B cell (primary cell): ENCODE data around the gene PTP4A1. TPM values are rescaled to one million over a fixed set of nuclear protein-coding genes. Genes with fewer than 3 reads are reported as not detected.

Source experiments
- ATAC-seq: fragments of 200-7000 bp; cut with Tn5 transposase; one replicate; pipeline ENCODE4 v1.10.0; 2021; ENCODE audit warnings: low read depth, mild to moderate bottlenecking, moderate number of reproducible peaks, moderate library complexity
- CTCF ChIA-PET: fragments of 350-600 bp; sonication (Branson Sonifier 250); formaldehyde crosslinking; loops from one replicate; lab custom pipeline; 2021; ENCODE audit warnings: antibody characterized with exemption, inconsistent platforms; lab: Charles Lee
- POLR2A ChIA-PET: fragments of 350-600 bp; sonication (Branson Sonifier 250); formaldehyde crosslinking; loops from one replicate; lab custom pipeline; 2021; ENCODE audit warnings: antibody characterized with exemption; lab: Charles Lee
- DNase-seq: peaks from one replicate; pipeline ENCODE4 v3.0.0; 2013
- H2AFZ ChIP-seq: 2 replicates; pipeline ENCODE4 v1.6.1; 2012; ENCODE audit warnings: mild to moderate bottlenecking, low read depth, low read length; ENCODE audit not compliant: insufficient read depth, poor library complexity, severe bottlenecking
- H3K27ac ChIP-seq, 2 donors: 1 replicate in 1 of 2; 2 replicates in 1 of 2; pipeline ENCODE4 v1.5.1; 2012 to 2013; ENCODE audit warnings: low read length in 2 of 2, mild to moderate bottlenecking in 2 of 2, moderate library complexity in 1 of 2
- H3K27me3 ChIP-seq, 4 experiments: fragments of 200-600 bp in 1 of 4; sonication (generic) in 1 of 4; replicated peaks in 1 of 4; 1 replicate in 2 of 4; 2 replicates in 2 of 4; pipeline versions ENCODE4 v1.6.1 to v1.7.0; 2013 to 2016; ENCODE audit warnings: low read length in 3 of 4, mild to moderate bottlenecking in 2 of 4, mixed read lengths in 1 of 4, moderate library complexity in 1 of 4; ENCODE audit not compliant: insufficient read depth in 4 of 4, control insufficient read depth in 3 of 4; ENCODE audit errors: control extremely low read depth in 1 of 4
- H3K36me3 ChIP-seq, 2 experiments: replicated peaks in 1 of 2; 1 replicate in 1 of 2; 2 replicates in 1 of 2; pipeline versions ENCODE4 v1.6.1 to v1.7.1; 2013; ENCODE audit warnings: low read length in 1 of 2; ENCODE audit not compliant: insufficient read depth in 2 of 2, control insufficient read depth in 1 of 2; ENCODE audit errors: control extremely low read depth in 1 of 2, extremely low read depth in 1 of 2
- H3K4me1 ChIP-seq, 2 donors: fragments of 200-600 bp in 1 of 2; sonication (generic) in 1 of 2; 1 replicate in 1 of 2; 2 replicates in 1 of 2; pipeline versions ENCODE4 v1.5.1 to v1.6.1; 2013 to 2017; ENCODE audit warnings: low read length in 2 of 2; ENCODE audit not compliant: control insufficient read depth in 2 of 2, insufficient read depth in 2 of 2
- H3K4me2 ChIP-seq: replicated peaks from 2 replicates; pipeline ENCODE3; 2012; ENCODE audit warnings: mild to moderate bottlenecking, low read depth, low read length; ENCODE audit not compliant: poor library complexity, severe bottlenecking
- H3K4me3 ChIP-seq, 5 experiments: fragments of 200-600 bp in 1 of 5; sonication (generic) in 1 of 5; 1 replicate in 3 of 5; 2 replicates in 2 of 5; pipeline versions ENCODE4 v1.5.1 to v1.7.0; 2011 to 2016; ENCODE audit warnings: low read length in 4 of 5, mild to moderate bottlenecking in 4 of 5, low read depth in 2 of 5, control low read depth in 1 of 5, moderate library complexity in 1 of 5; ENCODE audit not compliant: insufficient read depth in 1 of 5; ENCODE audit errors: control extremely low read depth in 1 of 5, extremely low read depth in 1 of 5
- H3K79me2 ChIP-seq: fragments of 200-600 bp; sonication (generic); one replicate; pipeline ENCODE4 v1.6.0; 2016; ENCODE audit warnings: low read length; ENCODE audit not compliant: control insufficient read depth, insufficient read depth
- H3K9ac ChIP-seq: fragments of 200-600 bp; sonication (generic); 2 replicates; pipeline ENCODE4 v1.6.1; 2017; ENCODE audit warnings: mild to moderate bottlenecking, low read length, moderate library complexity
- H3K9me3 ChIP-seq, 3 donors: one replicate each; pipeline versions ENCODE4 v1.6.1 to v1.7.1; 2013; ENCODE audit warnings: low read length in 2 of 3; ENCODE audit not compliant: control insufficient read depth in 2 of 3, insufficient read depth in 1 of 3; ENCODE audit errors: control extremely low read depth in 1 of 3
- H4K20me1 ChIP-seq: 2 replicates; pipeline ENCODE4 v1.6.0; 2012; ENCODE audit warnings: mild to moderate bottlenecking, low read length; ENCODE audit not compliant: insufficient read depth, control insufficient read depth, poor library complexity, severe bottlenecking
- H3K27ac Mint-ChIP-seq: one replicate; pipeline ENCODE4 v1.8.0; 2021; ENCODE audit warnings: mixed read lengths
- H3K27me3 Mint-ChIP-seq: one replicate; pipeline ENCODE4 v1.8.0; 2021; ENCODE audit warnings: mixed read lengths
- H3K4me1 Mint-ChIP-seq: one replicate; pipeline ENCODE4 v1.8.0; 2021; ENCODE audit warnings: mixed read lengths
- H3K4me3 Mint-ChIP-seq: one replicate; pipeline ENCODE4 v1.8.0; 2021; ENCODE audit warnings: mixed read lengths
- H3K9me3 Mint-ChIP-seq: one replicate; pipeline ENCODE4 v1.8.0; 2022; ENCODE audit warnings: mixed read lengths; ENCODE audit not compliant: insufficient read depth
- EZH2 ChIP-seq: IDR thresholded peaks from 2 replicates; pipeline ENCODE4 v1.6.1; 2012; ENCODE audit warnings: borderline replicate concordance, low read depth, mild to moderate bottlenecking, moderate library complexity, low read length; ENCODE audit not compliant: insufficient read depth, poor library complexity, severe bottlenecking
- WGBS: methylation state at CpG from one replicate; pipeline ENCODE4 v1.1.5; 2013; ENCODE audit warnings: missing lambda C conversion rate; ENCODE audit not compliant: insufficient coverage; 5-methylcytosine and 5-hydroxymethylcytosine counted together
- intact Hi-C: fragments of 100-400 bp; cut with micrococcal nuclease; formaldehyde crosslinking; loops from one replicate; pipeline ENCODE4 v1.10.0; 2022
- polyA plus RNA-seq: library from polyadenylated mRNA; depleted of rRNA; stranded (reverse); fragments of >200 nt; gene quantifications from 2 replicates; pipeline ENCODE4 v1.2.3, GENCODE V29; 2012
- total RNA-seq, 2 donors: library from RNA; stranded (reverse); fragments of 120-200 nt in 1 of 2; gene quantifications; 1 replicate in 1 of 2; 2 replicates in 1 of 2; pipeline versions ENCODE4 v1.2.3 to v1.2.4, GENCODE V29; 2013 to 2022
- TF ChIP-seq, protein P1 (sequence below): fragments of 200-600 bp; IDR thresholded peaks from one replicate; pipeline ENCODE4 v1.8.0; 2022; ENCODE audit warnings: antibody characterized with exemption, mild to moderate bottlenecking

Gene PTP4A1
- total and polyA plus RNA-seq, 2 donors (not counting 1 experiment from before 2014, with no cell fraction given) = 33.7 to 80.6 TPM

DNA sequence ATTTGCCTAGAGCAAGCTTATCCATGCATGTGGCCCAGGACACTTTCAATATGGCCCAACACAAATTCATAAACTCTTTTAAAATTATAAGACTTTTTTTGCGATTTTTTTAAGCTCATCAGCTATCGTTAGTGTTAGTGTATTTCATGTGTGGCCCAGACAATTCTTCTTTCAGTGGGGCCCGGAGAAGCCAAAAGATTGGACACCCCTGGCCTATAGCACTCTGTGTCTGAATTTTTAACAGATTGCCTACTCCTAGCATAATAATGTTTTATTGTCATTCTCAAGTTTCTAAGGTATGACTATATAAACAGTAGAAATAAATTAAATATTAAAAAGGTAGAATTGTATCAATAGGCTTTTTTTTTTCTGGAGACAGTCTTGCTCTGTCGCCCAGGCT, 48.6 kb upstream of the PTP4A1 start:
- H3K4me3 ChIP-seq = no peak overlapping the region

DNA sequence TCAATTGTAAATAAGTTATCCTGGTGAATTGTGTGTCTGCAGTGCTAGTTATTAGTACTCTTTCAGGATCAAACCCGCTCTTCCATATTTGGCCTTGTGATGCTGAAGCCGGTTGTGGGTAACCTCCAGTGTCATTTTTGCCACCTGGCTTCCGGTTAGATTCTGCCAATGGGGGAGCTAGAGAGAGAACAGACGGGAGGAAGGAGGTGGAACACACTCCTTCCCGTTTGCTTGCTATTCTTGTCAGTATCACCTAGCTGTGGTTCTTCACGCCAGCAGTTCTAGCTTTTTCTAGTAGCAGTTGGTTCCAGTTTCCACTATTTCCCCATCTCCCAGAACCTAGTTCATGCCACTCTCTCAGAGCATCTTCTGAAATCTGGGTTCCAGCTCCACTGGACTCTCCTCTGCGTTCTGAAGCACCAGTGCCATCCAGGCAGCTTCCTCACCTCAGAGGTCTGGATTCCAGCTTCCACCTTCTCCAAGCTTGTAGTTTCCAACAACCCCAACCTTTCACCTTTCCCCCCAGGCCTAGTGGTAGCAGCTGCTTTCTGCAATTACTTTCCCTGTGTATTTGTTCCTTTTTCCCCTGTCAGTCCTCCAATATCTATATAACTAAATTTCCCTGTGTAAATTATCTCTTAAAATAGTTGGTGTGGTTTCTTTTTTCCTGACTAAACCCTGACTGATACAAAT, 46.9 kb upstream of the PTP4A1 start:
- no peak overlapping the region for H3K27ac Mint-ChIP-seq
- ChIA-PET CTCF (no interaction called here), POLR2A (no interaction called here)
- no peak overlapping the region for H2AFZ ChIP-seq
- H3K27me3 ChIP-seq = no peaks in the 10 kb centered on the region
- peaks cover 3% of the 10 kb centered on the region for H3K4me1 Mint-ChIP-seq
- no peaks in the 10 kb centered on the region for H3K79me2 ChIP-seq
- DNase-seq = no peak
- no peaks in the 10 kb centered on the region for H3K9me3 Mint-ChIP-seq
- H3K4me2 ChIP-seq = no peak overlapping the region
- no peaks in the 10 kb centered on the region for H3K36me3 ChIP-seq
- no peaks in the 10 kb centered on the region for H3K27me3 Mint-ChIP-seq
- no peak overlapping the region for H3K9ac ChIP-seq
- no peaks in the 10 kb centered on the region for H3K9me3 ChIP-seq
- ATAC-seq = no peak
- no peak overlapping the region for H3K4me3 ChIP-seq
- TF ChIP-seq EZH2 = no peak
- TF ChIP-seq, protein P1, sequence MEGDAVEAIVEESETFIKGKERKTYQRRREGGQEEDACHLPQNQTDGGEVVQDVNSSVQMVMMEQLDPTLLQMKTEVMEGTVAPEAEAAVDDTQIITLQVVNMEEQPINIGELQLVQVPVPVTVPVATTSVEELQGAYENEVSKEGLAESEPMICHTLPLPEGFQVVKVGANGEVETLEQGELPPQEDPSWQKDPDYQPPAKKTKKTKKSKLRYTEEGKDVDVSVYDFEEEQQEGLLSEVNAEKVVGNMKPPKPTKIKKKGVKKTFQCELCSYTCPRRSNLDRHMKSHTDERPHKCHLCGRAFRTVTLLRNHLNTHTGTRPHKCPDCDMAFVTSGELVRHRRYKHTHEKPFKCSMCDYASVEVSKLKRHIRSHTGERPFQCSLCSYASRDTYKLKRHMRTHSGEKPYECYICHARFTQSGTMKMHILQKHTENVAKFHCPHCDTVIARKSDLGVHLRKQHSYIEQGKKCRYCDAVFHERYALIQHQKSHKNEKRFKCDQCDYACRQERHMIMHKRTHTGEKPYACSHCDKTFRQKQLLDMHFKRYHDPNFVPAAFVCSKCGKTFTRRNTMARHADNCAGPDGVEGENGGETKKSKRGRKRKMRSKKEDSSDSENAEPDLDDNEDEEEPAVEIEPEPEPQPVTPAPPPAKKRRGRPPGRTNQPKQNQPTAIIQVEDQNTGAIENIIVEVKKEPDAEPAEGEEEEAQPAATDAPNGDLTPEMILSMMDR = no peak
- H3K4me1 ChIP-seq = no peaks in the 10 kb centered on the region
- H3K27ac ChIP-seq = no peak overlapping the region
- no peak overlapping the region for H3K4me3 Mint-ChIP-seq
- no peaks in the 10 kb centered on the region for H4K20me1 ChIP-seq
- 74% methylated on average over 6 of the region's 7 CpGs for WGBS
- intact Hi-C loops = no loop called here

More for the DNA sequence above, 48.6 kb upstream of the PTP4A1 start:
- no peak overlapping the region for H3K4me3 Mint-ChIP-seq
- intact Hi-C loops = no loop called here
- ATAC-seq (no peak), DNase-seq (no peak)
- H3K9me3 Mint-ChIP-seq = no peaks in the 10 kb centered on the region
- POLR2A ChIA-PET = no interaction called here
- peaks cover 17% of the 10 kb centered on the region for H3K4me1 Mint-ChIP-seq
- CTCF ChIA-PET = no interaction called here
- no peak overlapping the region for H3K9ac ChIP-seq
- no peak overlapping the region for H2AFZ ChIP-seq
- H3K4me1 ChIP-seq = peaks cover 6 to 10% of the 10 kb centered on the region in 2 donors
- no peaks in the 10 kb centered on the region for H3K79me2 ChIP-seq
- no peak for TF ChIP-seq EZH2
- TF ChIP-seq, protein P1 = no peak
- H3K27ac Mint-ChIP-seq = no peak overlapping the region
- no peak overlapping the region for H3K27ac ChIP-seq
- H3K27me3 ChIP-seq = no peaks in the 10 kb centered on the region
- WGBS = no CpG with 5 or more reads among the region's 4 CpGs
- no peaks in the 10 kb centered on the region for H3K9me3 ChIP-seq
- no peak overlapping the region for H3K4me2 ChIP-seq
- no peaks in the 10 kb centered on the region for H3K27me3 Mint-ChIP-seq
- no peaks in the 10 kb centered on the region for H4K20me1 ChIP-seq
- no peaks in the 10 kb centered on the region for H3K36me3 ChIP-seq
